Activated naive CD8-positive, alpha-beta T cell treated with anti-CD3 and anti-CD28 coated beads, Interleukin-2, amount 50 U/mL, for 16 hours (primary cell): ENCODE data around the gene NCOA1.
"Not testable (repeated sequence)": the region's sequence is repeated elsewhere in the genome, so short reads cannot be mapped to it uniquely, and the experiment has no call there.

Experiments
- DNase-seq: peaks from one replicate; pipeline ENCODE4 v3.0.0-alpha.2; 2020; ENCODE audit warnings: low read depth, low spot score

Gene NCOA1

DNA sequence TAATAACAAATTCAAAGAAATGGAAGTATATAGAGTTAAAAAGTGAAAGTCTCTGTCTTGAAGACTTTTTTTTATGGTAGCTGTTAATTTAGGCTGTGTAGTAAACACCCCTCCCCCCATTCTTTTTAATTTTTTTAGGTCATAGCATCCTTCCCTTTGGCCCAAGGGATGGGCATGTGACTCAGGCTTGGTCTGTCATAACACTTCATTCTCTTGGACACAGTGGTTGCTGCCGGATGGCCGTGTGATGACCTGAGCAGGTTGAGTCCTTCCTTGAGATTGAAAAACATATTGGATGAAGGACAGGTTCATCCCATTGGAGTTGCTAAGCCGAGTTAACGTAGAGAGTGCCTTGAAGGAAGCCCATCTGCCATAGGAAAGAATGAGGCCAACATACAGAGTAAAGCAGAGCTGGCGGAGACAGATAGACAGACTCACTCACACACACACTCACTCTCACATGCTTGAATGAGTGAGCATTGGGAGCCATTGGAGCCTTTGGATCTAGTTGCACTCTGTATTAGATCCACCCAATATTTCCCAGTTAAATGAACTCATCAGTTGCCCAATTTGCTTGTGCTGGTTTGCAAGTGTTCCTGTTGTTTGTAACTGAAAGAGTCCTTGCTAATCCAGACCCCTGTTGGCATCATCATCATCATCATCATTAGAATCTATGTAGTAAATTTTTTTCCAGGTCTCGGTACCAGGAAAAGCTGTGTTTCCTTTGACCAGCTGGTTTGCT lies 14.7 kb downstream of the NCOA1 start:
- DNase-seq = no peak

DNA sequence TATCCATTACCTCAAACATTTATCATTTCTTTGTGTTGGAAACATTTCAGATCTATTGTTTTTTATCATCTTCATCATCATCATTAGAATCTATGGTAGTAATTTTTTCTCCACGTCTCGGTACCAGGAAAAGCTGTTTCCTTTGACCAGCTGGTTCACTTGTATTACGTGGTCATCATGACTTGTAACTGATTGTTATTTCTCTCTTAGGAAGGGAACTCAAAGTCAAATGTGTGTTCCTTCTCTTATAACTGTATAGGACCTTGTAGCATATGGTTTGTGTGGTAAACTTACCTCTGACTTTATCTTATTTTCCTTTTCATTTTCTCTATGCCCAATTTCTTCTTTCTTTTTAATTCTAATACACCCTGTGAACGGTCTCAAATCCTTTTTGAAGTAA lies 16.5 kb downstream of the NCOA1 start:
- no peak for DNase-seq

DNA sequence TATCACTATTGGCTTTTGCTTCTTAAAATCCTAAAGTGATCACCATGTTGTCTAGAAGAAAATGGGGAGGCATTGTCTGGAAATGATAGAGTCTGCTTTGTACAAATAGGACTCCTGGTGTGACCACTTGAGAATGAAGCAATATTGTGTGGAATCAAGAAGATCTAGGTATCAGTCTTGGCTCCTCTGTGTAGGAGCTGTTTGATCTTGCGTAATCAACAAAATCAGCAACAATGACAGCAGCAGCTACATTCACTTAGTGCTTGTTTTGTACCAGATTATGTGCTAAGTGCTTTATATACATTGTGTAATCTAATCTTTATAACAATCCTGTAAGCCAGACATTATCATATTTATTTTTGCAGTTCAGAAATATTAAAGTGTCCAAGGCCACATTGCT lies 17.8 kb downstream of the NCOA1 start:
- no peak for DNase-seq

GRCh38 chr2:24509425-24509824 lies 18.4 kb downstream of the NCOA1 start:
- no peak for DNase-seq

GRCh38 chr2:24509840-24510239 lies 18.8 kb downstream of the NCOA1 start:
- no peak for DNase-seq

DNA sequence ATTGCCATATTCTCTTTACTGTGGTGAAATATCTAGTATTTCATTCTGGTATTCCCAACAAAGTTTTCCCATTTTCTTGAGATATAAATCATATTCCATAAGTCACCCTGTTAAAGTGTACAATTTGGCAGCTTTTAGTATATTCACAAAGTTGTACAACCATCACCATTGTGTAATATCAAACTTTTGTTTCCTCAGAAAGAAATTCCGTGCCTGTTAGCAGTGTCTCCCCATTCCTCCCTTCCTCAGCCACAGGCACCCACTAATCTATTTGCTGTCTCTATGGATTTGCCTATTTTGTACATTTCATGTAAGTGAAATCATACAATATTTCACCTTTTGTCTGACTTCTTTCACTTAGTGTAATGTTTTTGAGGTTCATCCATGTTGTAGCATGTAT lies 19.7 kb downstream of the NCOA1 start:
- no peak for DNase-seq

DNA sequence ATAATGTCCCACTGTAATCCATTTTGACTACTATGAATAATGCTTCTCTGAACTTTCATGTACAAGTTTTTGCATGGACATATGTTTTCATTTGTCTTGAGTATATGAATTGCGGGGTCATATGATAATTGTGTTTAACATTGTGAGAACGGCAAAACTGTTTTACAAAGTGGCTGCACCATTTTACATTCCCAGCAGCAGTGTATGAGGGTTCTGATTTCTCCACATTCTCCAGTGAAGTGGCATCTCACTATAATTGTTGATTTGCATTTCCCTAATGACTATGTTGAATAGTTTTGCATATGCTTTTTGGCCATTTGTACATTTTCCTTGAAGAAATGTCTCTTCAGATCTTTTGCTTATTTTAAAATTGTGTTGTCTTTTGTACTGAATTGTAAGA lies 20.1 kb downstream of the NCOA1 start:
- DNase-seq = no peak

DNA sequence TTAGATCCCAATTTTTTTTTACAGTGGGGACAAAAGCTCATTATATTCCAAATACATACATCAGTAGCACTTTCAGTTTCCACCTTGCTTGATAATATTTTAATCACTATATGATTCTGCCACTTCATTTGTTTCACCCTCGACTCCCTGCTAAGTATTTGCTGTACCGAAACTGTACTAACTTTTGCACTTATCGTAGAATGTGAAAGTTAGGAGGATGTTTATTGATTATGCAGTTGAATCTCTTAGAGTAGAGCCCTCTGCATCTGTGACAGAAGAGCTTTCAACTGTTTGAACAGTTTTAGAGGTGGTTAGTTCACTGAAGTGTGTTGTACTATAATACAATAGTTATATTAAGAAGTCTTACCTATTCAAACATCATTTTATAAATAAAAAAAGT lies 20.8 kb downstream of the NCOA1 start:
- DNase-seq = no peak

DNA sequence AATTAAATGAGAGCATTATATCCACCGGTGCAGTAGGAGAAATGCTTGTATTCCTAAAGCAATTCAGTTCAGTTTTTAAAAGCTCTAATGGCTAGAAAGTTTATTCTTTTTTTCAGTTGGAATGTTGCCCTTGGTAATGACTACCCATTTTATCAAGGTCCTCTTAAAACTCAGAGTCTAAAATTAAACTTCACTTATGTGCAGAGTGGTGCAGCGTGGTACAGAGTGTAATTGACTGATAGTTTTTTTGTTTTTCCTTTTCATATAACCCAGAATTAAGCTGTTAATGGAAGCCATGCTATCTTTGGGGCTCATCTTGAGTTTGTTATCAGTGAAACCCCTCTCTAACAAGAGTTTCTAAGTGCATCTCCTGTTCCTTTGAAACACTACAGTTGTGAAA lies 21.4 kb downstream of the NCOA1 start:
- DNase-seq = no peak

DNA sequence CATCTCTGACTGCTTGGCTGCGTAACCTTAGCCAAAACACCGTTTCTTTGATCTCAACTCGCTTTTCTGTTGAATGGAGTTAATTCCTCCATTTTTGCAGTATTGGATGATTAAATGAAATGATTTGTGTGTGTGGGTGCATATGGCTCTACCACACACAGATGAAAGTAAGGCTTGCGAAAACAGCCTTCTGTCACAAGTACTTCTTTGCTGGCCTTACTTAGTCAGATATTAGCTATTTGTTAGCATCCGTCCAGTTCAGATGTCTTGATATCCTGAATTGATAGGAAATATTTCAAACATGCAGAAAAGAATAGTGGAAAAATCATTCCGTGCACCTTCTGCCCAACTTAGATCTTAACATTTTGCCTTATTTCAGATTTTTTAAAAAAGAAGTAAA lies 21.8 kb downstream of the NCOA1 start:
- DNase-seq = no peak

GRCh38 chr2:24513281-24514071 lies 22.4 kb downstream of the NCOA1 start:
- no peak for DNase-seq

DNA sequence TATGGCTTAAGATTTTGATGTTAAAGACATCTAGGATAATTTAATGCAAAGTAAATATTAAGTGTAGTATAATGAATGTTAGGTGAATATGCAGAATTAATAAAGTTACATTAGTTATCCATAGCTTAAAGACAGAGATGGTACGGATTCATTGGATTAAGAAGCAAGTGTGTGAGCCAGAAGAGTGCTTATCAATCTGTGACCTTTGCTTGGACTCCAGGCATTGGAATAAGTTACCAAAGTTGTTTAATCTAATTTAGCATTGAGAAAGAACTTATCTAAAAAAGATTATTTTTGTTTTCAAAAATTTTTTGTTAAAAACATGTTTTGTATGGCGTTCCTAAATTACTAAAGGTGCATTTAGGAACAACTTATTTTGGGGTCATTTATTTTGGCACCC lies 23.8 kb downstream of the NCOA1 start:
- no peak for DNase-seq

- no peak for DNase-seq
These were observed 24.3 kb downstream of the NCOA1 start for GRCh38 chr2:24515335-24515734.

GRCh38 chr2:24515831-24516230 lies 24.8 kb downstream of the NCOA1 start:
- DNase-seq = no peak

- DNase-seq = no peak
These were observed 26.2 kb downstream of the NCOA1 start for GRCh38 chr2:24517247-24517646.

- DNase-seq = no peak
These were observed 29.1 kb downstream of the NCOA1 start for GRCh38 chr2:24520175-24520574.

- no peak for DNase-seq
These were observed 30.3 kb downstream of the NCOA1 start for GRCh38 chr2:24521162-24521857.

GRCh38 chr2:24521975-24522639 lies 31.1 kb downstream of the NCOA1 start:
- DNase-seq = no peak

DNA sequence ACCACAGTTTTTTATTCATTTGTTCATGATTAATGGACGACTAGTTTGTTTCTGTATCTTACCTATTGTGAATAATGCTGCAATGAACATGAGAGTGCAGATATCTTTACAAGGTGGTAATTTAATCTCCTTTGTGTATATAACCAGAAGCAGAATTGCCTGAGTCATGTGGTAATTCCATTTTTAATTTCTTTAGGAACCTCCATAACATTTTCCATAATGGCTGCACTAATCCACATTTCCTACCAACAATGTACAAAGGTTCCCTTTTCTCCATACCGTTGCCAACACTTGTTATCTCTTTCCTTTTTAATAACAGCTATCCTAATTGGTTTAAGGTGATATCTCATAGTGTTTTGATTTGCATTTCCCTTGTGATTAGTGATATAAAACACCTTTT lies 36.5 kb downstream of the NCOA1 start:
- no peak for DNase-seq

DNA sequence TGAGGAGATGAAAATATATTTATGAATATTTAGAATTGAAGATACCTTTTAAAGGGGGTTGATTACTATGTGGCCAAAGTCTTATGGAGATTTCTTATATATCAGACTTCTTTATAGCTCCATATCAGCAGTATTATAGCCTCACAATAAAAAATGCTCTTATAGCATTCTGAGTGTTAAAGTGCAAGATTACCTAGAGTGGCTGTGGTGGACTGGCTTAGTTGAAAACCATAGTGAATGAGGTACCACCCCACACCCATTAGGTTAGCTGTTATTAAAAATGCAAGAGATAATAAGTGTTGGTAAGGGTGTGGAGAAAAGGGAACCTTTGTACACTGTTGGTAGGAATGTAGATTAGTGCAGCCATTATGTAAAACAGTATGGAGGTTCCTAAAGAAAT lies 39.7 kb downstream of the NCOA1 start:
- DNase-seq = no peak

GRCh38 chr2:24531610-24532009 lies 40.6 kb downstream of the NCOA1 start:
- DNase-seq = not testable (repeated sequence)

DNA sequence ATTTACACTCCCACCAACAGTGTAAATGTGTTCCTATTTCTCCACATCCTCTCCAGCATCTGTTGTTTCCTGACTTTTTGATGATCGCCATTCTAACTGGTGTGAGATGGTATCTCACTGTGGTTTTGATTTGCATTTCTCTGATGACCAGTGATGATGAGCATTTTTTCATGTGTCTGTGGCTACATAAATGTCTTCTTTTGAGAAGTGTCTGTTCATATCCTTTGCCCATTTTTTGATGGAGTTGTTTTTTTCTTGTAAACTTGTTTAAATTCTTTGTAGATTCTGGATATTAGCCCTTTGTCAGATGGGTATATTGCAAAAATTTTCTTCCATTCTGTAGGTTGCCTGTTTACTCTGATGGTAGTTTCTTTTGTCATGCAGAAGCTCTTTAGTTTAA lies 41.0 kb downstream of the NCOA1 start:
- not testable (repeated sequence) for DNase-seq
